CD4-positive, alpha-beta T cell treated with Interleukin-4 for 1 hour (primary cell): Measurements from ENCODE around the gene SCAMP2.

Source experiments
- DNase-seq, 2 donors: peaks; one replicate each; pipeline ENCODE4 v3.0.0-alpha.2; 2020 to 2022

The SCAMP2 gene

GRCh38 chr15:74837482-74838136 lies 35.6 kb downstream of the SCAMP2 start:
- no peak for DNase-seq

- no peak for DNase-seq
Measured at GRCh38 chr15:74836846-74837245, 36.3 kb downstream of the SCAMP2 start.

DNA sequence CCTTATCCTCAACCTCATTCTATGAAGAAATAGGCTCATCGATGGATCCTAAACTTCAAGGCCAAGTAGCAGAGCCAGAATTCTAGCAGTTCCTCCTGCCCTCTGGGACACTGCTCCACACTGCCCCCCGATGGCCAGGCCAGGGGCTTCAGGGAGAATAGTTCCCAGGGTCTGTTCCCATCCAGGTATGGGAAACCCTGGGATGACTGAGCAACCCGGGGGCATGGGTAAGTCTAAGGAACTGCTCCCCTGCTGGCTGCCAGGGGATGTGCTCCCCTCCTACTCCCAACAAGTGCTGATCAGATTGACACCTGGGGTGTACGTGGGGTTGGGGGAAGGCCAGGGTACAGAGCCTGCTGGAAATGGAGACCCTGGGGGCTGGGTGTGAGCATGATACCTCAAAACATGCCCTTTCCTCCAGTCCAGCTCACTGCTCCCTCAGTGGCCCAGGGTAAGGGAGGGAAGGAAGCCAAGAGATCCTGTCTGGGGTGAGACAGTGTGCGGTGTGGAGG lies 37.8 kb downstream of the SCAMP2 start:
- peak; percentile 31 to 45 for DNase-seq

- no peak for DNase-seq
Measured at GRCh38 chr15:74833376-74834107, 39.6 kb downstream of the SCAMP2 start.

GRCh38 chr15:74832826-74833225 lies 40.3 kb downstream of the SCAMP2 start:
- no peak for DNase-seq

- DNase-seq = no peak
Measured at GRCh38 chr15:74831813-74832495, 41.2 kb downstream of the SCAMP2 start.

DNA sequence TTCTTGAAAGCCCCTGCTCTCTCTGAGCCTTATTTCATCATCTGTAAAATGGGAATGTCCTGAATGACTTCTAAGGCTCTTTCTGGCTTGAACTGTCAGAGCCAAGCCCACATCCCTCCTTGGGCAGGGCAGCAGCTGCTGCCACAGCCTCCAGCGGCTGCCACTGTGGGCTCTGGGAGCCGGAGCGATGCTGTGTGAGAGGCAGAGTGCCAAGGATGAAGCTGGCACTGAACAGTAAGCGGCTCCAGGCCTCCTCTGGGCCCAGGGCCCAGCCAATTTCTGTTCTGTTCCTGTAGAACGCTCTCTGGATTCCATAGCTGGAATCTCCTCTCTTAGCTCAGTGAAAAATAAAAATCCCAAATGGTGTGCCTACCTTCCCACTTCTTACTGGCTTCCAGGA lies 42.3 kb downstream of the SCAMP2 start:
- DNase-seq = no peak

GRCh38 chr15:74829991-74830390 lies 43.2 kb downstream of the SCAMP2 start:
- DNase-seq = no peak

DNA sequence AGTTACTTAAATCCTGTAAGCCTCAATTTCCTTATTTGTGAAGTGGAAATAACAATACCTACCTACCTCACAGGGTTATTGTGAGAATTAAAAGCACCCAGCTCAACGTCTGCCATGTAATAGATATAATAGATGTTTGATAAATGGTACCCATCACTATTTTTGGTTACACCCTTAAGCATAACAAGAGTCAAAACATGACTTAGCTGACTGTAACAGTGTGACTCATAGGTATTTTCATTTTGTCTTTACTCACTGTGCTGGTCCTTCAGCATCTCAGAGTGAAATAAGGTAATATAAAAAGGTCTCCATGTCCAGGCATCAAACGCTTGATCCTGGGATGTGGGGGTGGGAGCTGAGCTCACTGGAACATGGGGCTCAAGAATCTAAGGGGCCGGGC lies 43.7 kb downstream of the SCAMP2 start:
- no peak for DNase-seq

- DNase-seq = no peak
Measured at GRCh38 chr15:74828835-74829234, 44.3 kb downstream of the SCAMP2 start.

- DNase-seq = no peak
Measured at GRCh38 chr15:74827614-74828013, 45.6 kb downstream of the SCAMP2 start.

DNA sequence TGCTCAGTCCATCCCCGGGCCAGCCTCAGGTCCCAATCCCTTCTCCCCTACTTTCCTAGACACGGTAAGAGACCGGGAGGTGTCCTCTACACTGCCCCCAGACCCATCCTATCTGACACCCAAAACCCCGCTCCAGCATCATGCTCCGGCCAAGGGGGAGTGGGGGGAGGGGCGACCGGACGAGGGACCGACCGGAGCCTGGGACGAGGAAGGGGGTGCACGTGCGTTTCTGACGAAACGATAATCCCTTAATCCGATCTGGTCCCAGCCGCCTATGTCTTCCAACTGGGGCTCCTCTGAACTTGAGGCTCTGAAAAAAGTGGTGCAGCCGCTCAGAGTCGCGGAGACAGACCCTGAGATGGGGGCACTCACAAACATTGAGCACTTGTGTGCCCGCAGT lies 46.2 kb downstream of the SCAMP2 start:
- DNase-seq = no peak

GRCh38 chr15:74826364-74826819 lies 46.8 kb downstream of the SCAMP2 start, which contains the start of gene CPLX3:
Gene CPLX3, plus strand, starts transcription at chr15:74826627. Its CDS starts 77 bp downstream, at chr15:74826704.
- peak in 1 of 2 donors; percentile 45 for DNase-seq

- no peak for DNase-seq
Measured at GRCh38 chr15:74825866-74826265, 47.3 kb downstream of the SCAMP2 start.

GRCh38 chr15:74824976-74825375 lies 48.2 kb downstream of the SCAMP2 start:
- no peak for DNase-seq

DNA sequence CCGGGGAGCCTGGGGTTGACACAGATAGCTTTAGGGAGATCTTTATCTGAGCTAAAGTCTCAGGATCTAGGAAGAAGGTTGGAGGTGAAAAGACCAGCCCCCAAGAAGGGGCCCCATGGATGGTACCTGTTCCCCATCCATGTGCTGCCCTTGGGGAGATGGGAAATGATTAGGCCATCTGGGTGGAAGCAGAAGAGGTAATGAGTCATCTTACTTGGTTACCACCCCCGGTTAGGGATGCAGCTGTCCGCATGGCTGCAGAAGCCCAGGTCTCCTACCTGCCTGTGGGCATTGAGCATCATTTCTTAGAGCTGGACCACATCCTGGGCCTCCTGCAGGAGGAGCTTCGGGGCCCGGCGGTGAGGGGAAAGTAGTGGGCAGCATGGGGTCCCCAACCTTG lies 49.8 kb downstream of the SCAMP2 start:
- DNase-seq = no peak

GRCh38 chr15:74822233-74822632 lies 50.9 kb downstream of the SCAMP2 start:
- DNase-seq = no peak

GRCh38 chr15:74821790-74822158 lies 51.4 kb downstream of the SCAMP2 start:
- DNase-seq = no peak

- peak in 1 of 2 donors; percentile 43 for DNase-seq
Measured at GRCh38 chr15:74821091-74821789, 51.9 kb downstream of the SCAMP2 start.

GRCh38 chr15:74820056-74820455 lies 53.1 kb downstream of the SCAMP2 start:
- DNase-seq = no peak

- no peak for DNase-seq
Measured at GRCh38 chr15:74817370-74817737, 55.8 kb downstream of the SCAMP2 start.

DNA sequence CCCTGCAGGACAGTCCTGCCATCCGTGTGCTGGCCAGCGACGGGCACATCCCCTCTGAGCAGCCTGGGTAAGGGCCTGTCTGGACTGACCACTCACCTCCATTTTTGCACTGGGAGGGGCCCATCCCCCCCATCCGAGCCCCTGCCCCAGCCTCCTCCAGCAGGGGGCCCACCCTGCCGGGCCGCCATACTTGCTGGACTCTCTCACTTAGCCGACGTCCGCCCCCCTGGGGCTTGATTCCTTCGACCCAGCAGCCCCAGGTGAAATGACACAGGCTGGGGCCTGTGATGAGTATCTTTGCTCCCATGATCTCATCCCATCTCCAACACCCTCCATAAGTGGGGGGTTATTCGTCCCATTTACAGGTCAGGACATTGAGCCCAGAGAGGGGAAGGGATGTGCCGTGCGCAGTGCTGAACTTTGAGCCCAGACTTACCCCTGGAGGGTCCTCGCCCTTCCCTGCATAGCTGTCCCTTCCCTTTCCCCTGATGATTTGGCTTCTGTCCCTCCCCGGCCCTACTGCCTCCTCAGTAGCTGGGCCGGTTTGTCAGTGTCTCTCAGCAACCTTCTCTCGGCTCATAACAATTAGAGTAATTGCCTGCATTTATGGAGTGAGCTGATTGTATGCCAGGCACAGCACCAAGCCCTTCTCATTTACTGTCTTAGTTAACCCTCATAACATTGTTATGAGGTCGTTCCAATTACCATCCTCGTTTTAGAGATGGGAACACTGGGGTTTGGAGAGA lies 56.4 kb downstream of the SCAMP2 start:
- no peak for DNase-seq
